DMS53 treated with DMSO at 0.1 percent for 48 hours (cell line): ENCODE results near the gene CUEDC1.
"Not testable (repeated sequence)": the region's sequence is repeated elsewhere in the genome, so short reads cannot be mapped to it uniquely, and the experiment has no call there.

Source experiments
- DNase-seq: peaks from one replicate; lab custom pipeline; 2025; ENCODE audit not compliant: unreplicated experiment; lab: John Stamatoyannopoulos, UW

CUEDC1 gene

DNA sequence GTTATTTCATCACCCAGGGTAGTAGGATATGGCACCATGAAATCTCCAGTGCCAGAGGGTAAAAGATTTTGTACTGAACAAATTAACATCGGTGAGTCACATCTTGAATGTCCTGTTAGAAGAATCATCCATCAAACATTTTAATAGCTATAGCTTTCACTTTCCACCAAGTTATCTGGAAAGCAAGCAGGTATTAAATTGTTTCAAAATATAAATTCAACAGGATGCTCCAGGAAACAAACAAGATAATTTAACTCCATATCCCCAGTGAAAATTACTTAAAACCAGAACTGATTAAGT lies 30.4 kb upstream of the CUEDC1 start:
- DNase-seq = no peak

GRCh38 chr17:57984936-57985674 lies 29.9 kb upstream of the CUEDC1 start:
- DNase-seq = no peak

- no peak for DNase-seq
These were observed 29.2 kb upstream of the CUEDC1 start for GRCh38 chr17:57984261-57984890.

- no peak for DNase-seq
These were observed 28.2 kb upstream of the CUEDC1 start for GRCh38 chr17:57983446-57983845.

GRCh38 chr17:57982452-57983170 lies 27.4 kb upstream of the CUEDC1 start:
- no peak for DNase-seq

DNA sequence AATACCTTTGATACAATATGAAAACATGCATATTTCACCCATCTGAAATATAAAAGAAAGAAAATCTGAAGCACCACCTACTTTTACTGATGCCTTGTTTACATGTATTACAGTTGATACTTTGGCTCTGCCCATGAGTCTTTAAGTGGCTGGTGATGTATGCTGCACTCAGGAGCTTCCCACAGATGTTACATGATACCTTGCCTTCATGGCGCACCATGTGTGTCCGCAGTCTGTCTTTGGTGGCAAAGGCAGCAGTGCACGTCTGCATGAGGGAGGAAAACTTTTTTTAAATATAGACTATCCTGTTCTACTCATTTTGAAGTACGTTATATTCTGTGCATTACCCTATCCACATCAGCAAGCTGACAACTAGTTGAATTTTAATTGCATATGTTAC lies 25.3 kb upstream of the CUEDC1 start:
- no peak for DNase-seq

DNA sequence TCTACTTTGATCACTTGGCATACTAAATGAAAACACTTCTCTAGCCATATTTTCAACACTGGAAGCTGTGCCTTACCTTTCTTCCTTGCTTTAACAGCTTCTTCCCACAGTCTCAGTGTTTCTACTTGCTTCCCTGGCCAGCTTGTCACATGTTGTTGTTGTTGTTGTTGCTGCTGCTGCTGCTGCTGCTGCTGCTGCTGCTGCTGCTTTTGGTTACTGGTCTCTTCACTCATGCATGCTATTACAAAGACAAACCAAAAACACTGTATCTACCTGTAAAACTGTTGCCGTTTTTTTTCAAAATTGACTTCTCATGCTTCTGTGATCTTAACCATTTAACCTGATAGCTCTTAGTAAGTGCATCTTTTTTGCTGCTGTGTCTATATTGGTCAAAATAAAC lies 23.9 kb upstream of the CUEDC1 start:
- no peak for DNase-seq

- no peak for DNase-seq
These were observed 21.4 kb upstream of the CUEDC1 start for GRCh38 chr17:57976594-57976993.

GRCh38 chr17:57975044-57975443 lies 19.8 kb upstream of the CUEDC1 start:
- no peak for DNase-seq

DNA sequence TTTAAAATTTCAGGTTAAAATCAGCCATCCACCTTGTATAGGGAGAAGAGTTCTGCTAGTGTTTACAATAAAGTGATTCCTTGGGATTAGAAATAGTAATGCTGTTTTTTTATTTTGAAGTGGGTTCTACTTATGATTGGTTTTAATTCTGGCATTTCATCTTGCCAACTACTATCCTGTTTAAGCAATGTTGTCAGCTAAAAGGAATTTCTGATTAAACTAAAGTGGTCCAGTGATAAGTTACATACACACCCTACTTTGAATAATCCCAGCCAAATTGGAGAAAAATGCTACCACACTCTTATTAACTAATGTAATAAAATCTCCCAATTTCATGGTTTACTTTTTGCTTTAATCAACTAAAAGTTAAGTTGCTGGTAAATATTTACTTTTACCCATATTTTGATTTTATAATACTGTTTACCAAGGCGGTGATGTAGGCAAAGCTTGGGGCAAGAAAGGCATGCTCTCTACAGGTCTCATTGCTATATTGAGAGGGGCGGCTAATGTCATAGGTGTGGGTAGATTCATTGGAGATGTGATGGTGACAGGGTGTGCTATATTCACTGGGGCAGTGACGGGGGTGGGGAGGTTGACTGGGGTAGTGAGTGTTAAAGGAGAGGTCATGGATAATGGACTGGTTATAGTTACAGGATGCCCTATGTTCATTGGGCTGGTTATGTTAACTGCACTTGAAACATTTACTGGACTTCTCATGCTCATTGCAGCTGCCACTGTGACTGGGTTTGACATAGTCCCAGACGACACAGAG lies 19.0 kb upstream of the CUEDC1 start:
- DNase-seq = not testable (repeated sequence)

DNA sequence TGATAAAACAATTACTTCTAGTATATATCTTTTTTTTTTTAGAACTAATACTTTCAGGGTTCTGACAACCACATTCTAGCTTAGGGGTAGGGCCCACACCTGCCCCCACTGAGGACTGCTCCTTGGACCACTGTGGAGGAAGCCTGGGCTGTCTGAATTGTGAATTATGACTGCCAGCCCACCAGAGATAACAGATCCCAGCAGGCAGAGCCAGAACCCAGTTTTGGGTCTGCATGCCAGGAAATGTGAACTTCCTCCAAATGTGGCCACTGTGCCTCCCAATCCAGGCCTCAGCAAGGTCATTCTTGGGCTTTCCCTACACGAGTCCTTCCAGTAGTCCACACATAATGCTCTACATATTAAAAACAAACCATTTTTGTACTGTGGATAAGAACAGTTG lies 16.9 kb upstream of the CUEDC1 start:
- no peak for DNase-seq

DNA sequence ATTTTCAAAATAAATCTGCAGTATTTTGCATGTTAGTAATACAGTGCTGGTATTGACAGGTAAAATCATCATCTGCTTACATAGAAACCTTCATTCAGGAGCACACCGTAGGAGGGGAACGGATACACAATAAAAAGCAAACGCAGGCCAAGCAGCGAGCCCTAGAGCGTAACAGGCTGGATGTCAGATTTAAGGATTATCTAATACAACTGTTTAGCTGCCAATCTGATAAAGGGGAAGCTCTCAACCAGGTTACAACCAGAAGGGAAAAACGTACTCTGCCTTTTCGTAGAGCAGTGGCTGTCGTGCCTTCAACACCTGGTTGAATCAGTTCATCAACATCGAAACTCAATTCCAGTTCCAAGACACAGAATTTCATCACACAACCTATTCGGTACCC lies 16.4 kb upstream of the CUEDC1 start:
- no peak for DNase-seq

GRCh38 chr17:57970710-57971109 lies 15.5 kb upstream of the CUEDC1 start:
- DNase-seq = no peak

GRCh38 chr17:57968456-57968855 lies 13.2 kb upstream of the CUEDC1 start:
- DNase-seq = no peak

DNA sequence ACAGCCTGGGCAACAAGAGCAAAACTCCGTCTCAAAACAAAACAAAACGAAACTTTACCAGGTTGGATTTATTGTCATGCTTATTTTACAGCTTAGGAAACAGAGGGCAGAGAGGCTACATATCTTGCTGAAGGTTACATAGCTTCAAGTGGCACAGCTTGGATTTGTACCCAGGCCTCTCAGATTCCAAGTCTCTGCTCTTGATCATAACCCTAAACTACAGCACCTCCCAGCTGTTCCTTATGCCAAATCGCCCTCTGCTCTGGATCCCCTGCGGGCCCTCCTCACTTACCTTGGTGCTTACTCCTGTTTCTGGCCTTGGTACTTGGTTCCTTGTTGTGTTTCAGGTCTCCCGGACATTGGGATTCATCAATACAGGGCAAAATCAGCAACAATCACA lies 11.7 kb upstream of the CUEDC1 start:
- no peak for DNase-seq

DNA sequence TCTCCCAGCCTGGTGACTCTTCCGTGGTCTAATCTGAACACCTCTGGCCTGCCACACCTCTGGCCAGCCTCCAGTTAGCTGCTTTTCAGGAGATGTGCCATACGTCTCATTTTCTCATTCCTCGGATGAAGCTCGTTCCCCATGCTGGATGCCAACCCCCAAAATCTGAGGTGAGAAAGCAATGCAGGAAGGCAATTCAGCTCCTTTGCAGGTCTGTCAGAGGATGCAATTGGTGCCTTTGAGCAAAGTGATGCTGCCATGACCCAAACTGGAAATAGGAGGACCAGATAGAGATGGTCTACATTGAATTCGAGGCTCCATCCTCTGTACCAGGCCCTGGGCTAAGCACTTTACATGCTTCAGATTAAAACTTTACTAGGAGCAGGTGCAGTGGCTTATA lies 11.0 kb upstream of the CUEDC1 start:
- DNase-seq = no peak

- DNase-seq = no peak
These were observed 10.4 kb upstream of the CUEDC1 start for GRCh38 chr17:57965521-57966160.

DNA sequence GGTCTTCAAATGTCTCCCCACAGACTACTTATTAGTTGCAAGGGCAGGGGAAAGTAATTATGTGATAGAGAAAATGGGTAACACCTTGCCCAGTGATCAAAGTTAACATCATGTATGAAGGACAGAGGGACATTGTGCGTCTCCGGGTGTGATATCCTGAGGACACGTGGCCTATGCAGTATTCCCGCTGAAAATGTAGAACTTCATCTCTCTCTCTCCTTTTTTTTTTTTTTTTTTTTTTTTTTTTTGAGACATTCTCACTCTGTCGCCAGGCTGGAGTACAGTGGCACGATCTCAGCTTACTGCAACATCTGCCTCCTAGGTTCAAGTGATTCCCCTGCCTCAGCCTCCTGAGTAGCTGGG lies 7.9 kb upstream of the CUEDC1 start:
- DNase-seq = no peak

DNA sequence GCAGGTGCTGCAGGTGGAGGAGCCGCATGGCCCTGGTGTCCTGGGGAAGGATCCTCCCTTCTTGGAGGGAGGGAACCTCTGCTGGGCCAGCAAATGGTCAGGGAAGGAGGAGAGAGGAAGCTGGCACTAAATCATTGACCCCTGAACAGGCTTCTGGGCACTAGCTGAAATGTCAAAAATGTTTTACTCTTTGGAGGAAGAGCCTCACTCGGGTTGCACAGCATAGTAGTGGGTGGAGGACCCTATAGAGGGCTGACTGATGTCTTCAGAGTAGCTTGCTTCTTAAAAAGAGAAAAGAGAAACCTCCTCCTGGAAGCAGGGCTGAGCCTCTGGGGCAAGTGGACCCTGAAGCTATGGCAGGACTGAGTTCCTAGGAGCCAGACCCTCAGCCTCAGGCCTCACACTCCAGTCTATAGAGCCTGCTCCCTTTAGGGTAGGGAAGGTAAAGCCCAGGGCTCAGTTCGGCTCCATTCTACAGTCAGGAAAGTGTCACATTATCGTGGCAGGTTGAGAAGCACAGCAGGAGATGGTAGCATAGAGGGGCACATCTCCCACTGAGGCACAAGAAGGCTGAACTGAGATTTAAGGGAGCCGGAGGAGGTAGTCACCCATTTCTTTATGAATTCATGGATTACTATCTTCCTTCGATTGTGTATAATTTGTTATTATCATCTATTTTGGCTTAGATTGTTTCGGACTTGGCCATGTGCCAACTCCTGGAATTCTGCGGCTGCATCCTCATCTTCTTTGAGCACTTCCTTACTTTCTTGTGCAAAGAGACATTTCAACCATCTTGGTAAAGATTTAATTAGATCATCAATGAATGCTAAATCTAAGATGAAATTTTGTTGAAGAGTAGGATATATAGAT lies 7.3 kb upstream of the CUEDC1 start:
- no peak for DNase-seq

- DNase-seq = no peak
These were observed 4.7 kb upstream of the CUEDC1 start for GRCh38 chr17:57959929-57960328.
